GM12873 (cell line): ENCODE results near the gene BTBD9.

ENCODE experiments used
- TF ChIP-seq, protein P1 (sequence below): IDR thresholded peaks from 2 replicates; pipeline ENCODE4 v1.5.1; 2012; ENCODE audit warnings: low read depth, mild to moderate bottlenecking, moderate library complexity, low read length, control low read depth; ENCODE audit not compliant: insufficient read depth; ENCODE audit errors: missing control alignments

BTBD9 gene

GRCh38 chr6:38127284-38127683, 512.4 kb downstream of the BTBD9 start:
- TF ChIP-seq, protein P1, sequence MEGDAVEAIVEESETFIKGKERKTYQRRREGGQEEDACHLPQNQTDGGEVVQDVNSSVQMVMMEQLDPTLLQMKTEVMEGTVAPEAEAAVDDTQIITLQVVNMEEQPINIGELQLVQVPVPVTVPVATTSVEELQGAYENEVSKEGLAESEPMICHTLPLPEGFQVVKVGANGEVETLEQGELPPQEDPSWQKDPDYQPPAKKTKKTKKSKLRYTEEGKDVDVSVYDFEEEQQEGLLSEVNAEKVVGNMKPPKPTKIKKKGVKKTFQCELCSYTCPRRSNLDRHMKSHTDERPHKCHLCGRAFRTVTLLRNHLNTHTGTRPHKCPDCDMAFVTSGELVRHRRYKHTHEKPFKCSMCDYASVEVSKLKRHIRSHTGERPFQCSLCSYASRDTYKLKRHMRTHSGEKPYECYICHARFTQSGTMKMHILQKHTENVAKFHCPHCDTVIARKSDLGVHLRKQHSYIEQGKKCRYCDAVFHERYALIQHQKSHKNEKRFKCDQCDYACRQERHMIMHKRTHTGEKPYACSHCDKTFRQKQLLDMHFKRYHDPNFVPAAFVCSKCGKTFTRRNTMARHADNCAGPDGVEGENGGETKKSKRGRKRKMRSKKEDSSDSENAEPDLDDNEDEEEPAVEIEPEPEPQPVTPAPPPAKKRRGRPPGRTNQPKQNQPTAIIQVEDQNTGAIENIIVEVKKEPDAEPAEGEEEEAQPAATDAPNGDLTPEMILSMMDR: no peak

- TF ChIP-seq, protein P1: no peak
These were observed 520.2 kb downstream of the BTBD9 start for GRCh38 chr6:38119516-38119915.

DNA sequence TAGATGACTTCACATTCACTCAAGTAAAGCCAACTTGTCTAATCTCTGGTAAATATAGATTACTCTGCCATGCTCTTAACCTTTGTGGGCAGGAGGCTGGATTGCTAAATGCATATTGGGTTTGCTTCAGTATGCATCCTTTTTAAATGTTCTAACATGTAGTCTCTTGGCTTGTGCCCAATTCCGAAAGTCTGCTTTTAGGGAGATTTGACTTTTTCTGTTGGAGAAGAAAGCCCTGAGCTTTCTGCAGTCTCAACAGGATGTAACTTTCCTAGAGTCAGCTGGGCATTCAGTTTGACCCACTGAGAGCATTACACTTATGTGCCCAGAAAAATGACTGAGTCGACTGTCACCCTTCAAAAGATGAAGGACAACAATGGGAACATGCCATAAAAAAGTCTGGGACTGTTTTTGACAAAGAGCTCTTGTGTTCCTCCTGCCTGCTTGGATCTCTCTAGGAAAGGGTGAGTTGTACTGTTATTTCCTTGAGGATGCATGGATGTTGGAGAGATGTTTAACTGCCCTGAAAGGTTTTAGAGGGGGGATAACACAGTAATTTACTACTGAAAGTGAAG, 520.9 kb downstream of the BTBD9 start:
- TF ChIP-seq, protein P1: no peak
